SK-N-MC (cell line): Measurements from ENCODE around the gene FMN2.

ENCODE experiments used
- EZH2 ChIP-seq: fragments of 200-600 bp; sonication (generic); IDR thresholded peaks from one replicate; pipeline ENCODE4 v1.6.1; 2017; ENCODE audit warnings: antibody characterized with exemption
- FOXP2 ChIP-seq: optimal IDR thresholded peaks from 2 replicates; pipeline ENCODE3; 2011; ENCODE audit warnings: mild to moderate bottlenecking, moderate library complexity; ENCODE audit not compliant: insufficient read depth; ENCODE audit errors: extremely low read length, control extremely low read depth
- POLR2AphosphoS5 ChIP-seq: IDR thresholded peaks from 2 replicates; pipeline ENCODE4 v1.6.1; 2012; ENCODE audit warnings: mild to moderate bottlenecking, low read depth, low read length, borderline replicate concordance

DNA sequence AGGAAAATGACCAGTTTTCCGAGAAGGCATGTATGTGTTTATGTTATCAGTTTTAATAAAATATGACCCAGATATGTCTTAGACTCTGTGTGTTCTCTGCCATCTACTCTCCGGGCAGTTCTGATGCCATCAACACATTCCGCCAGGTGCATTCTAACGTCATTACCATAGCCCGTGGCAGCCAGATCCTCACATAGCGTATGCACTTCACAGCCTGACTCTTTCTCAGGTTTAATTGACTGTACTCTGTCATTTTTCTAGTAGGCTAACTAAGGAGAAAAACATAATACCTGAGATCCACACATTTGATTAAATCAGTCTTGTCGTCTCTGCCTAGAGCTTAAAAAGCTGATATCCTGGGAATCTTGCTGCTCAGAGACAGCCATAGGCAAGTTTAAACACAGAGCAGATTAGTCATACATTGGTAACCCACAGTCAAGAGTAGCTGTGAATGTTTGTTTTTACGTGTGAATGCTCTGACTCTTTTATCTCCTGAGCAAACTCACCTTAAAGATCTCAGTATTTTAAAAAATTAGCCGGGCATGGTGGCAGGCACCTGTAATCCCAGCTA is 344.4 kb downstream of the FMN2 start:
- TF ChIP-seq POLR2AphosphoS5 (no peak), EZH2 (no peak), FOXP2 (no peak)
